Activated CD8-positive, alpha-beta memory T cell treated with anti-CD3 and anti-CD28 coated beads for 4 hours (primary cell): ENCODE results near the gene CDKN2B.
A peak's percentile ranks its signal among the peaks of the same experiment; 100 is the strongest.
"Not testable (repeated sequence)": the region's sequence is repeated elsewhere in the genome, so short reads cannot be mapped to it uniquely, and the experiment has no call there.

Experiments
- DNase-seq, 2 donors: peaks; one replicate each; pipeline ENCODE4 v3.0.0-alpha.2; 2020; ENCODE audit warnings: low read depth in 2 of 2

CDKN2B gene

GRCh38 chr9:22008717-22009505 lies at the start of gene CDKN2B:
TSS of gene CDKN2B (minus strand) at chr9:22009305. CDS start at chr9:22008953, 352 bp downstream.
- DNase-seq: peak in 1 of 2 donors; percentile 31

- not testable (repeated sequence) for DNase-seq
These were observed 48.9 kb upstream of the CDKN2B start for GRCh38 chr9:22057972-22058371.

- no peak for DNase-seq
These were observed 47.3 kb upstream of the CDKN2B start for GRCh38 chr9:22056402-22056801.

DNA sequence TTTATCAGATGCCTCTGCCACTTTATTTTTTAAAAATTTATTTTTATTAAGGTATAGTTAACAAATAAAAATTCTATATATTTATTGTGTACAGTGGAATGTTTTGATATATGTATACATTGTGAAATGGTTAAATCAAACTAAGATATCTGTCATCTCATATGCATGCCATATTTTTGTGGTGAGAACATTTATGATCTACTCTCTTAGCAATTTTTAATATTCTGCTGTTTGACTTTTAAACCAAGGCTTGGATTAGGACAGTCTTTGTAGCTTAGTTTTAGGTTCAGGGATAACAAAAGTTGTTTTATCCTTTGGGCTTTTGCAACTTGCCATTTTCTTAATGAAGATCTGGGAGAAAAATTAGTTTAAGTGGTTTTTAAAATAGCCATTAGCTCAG lies 46.0 kb upstream of the CDKN2B start:
- no peak for DNase-seq

DNA sequence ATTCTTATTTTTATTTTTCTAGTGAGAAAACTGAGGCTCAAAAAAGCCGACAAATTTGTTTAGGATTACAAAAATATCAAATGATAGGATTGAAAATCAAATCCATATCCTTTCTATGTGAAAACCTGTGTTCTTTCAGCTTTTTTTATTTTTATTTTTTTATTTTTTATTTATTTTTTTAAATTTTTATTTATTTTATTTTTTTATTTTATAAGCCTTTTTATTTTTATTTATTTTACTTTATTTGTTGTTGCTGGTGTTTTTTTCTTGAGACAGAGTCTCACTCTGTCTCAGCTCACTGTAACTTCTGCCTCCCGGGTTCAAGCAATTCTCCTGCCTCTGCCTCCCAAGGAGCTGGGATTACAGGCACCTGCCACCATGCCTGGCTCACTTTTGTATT lies 45.4 kb upstream of the CDKN2B start:
- DNase-seq: no peak

DNA sequence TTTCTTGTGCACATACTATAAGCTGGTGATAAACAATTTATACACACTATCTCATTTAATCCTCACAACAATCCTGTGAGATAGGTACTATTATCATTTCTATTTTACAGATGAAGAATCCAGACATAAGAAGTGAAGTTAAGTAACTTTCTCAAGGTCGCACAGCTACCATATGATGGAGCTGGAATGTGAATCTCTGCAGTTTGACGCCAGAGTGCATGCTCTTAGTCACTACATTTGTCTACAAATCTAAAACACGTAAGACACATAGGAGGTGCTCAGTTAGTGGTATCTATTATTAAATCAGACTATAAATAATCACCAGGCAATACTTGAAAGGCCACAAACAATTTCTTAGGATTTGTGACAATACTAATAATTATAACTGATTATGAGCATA lies 45.0 kb upstream of the CDKN2B start:
- no peak for DNase-seq

GRCh38 chr9:22053178-22053577 lies 44.1 kb upstream of the CDKN2B start:
- no peak for DNase-seq

DNA sequence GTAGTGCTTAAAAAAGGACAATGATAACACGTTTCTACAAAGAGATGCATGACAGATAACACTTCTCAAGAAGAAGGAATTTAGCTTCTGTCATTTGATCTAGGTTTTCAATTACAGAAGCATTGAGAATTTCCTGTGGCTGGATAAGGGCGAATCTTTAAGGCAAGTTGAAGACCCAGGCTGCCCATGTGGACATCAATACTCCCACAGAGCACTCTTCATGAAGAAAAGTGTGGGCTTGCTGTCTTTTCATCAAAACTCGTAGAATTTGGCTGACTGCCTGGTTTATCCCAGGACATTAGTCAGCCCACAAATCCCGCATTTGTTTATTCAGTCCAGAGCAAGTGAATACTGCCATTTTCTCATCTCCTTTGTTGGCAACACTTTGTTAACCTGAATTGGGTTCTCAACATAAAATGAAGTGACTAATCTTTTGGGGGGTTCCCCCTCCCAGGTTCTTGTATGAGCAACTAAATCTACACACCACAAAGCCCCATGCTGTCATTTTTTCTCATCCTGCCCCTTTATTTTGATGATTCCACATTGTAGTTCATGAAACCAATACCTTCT lies 43.4 kb upstream of the CDKN2B start:
- no peak for DNase-seq

GRCh38 chr9:22050924-22051323 lies 41.8 kb upstream of the CDKN2B start:
- DNase-seq: no peak

DNA sequence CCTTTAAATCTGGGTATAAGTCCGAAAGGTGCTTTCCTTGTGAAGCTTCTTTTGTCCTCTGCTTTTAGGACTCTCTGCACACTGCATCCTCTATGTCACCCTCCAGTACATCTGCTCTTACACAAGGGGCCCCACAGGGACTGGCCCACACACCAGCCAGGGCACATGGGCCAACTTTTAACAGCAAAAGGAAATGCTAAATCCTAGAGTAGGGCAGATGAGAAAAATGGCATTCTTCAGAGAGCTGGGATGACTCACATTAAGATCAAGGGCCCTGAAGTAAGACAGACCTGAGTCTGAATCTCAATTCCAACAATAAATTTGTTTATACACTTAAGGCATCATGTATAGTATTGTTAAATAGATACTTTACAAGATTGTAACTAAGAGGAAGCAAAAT lies 40.3 kb upstream of the CDKN2B start:
- DNase-seq: no peak

DNA sequence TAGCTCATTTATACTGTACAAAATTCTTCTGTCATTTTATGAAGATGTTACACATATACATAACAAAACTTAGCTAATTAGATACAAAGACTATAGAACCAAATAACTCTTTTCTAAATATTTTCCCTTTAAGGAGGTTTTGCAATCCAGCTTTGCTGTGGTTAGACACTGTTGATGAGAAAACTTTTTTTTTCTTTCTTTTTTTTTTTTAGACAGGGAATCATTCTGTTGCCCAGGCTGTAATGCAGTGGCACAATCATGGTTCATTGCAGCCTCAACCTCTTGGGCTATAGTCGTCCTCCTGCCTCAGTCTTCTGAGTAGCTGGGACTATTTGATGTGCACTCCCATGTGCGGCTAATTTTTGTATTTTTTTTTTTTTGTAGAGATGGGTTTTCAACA lies 38.5 kb upstream of the CDKN2B start:
- DNase-seq: no peak

DNA sequence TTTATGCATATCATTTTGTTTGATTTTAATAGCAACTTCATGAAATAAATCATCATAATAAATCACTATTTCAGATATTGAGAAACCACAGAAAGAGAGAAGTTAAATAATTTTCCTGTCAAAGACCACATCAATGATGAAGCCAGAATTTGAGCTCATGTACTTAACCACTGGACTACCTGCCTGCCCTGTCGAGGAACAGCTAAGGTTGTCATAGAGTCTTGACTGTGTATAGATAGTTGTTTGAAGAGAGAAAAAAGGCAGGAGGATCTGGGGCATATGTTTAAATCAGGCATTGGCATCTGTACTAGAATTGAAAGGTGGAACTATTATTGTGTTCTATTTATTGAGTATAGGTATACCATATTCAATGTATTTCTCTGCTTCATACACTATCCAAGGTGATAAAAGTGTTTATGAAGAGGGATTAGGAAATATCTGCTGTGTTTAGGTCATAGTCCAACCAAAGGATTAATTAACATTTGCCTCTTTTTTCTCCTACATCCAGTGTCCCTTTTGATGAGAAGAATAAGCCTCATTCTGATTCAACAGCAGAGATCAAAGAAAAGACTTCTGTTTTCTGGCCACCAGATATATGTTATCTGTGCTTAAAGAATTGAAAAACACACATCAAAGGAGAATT lies 37.3 kb upstream of the CDKN2B start:
- DNase-seq: no peak

GRCh38 chr9:22045423-22045822 lies 36.3 kb upstream of the CDKN2B start:
- DNase-seq: no peak

DNA sequence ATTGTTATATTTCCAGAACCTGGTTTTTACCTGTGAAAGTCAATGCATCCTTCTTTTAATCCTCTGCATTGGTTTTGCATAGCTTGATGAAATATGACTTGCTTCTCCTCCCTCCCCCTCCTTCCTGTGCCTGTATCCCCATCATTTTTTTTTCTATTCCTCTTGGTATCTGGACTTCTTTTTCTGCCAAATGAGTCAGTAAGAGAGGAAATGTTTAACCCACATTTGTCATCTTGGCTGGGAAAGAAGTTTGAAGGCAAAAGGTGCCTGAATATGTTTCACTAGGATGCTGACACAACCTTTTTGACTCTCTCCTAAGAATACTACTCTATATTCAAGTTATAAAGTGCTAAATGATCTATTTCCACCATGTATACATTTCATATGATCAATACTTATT lies 35.5 kb upstream of the CDKN2B start:
- no peak for DNase-seq

DNA sequence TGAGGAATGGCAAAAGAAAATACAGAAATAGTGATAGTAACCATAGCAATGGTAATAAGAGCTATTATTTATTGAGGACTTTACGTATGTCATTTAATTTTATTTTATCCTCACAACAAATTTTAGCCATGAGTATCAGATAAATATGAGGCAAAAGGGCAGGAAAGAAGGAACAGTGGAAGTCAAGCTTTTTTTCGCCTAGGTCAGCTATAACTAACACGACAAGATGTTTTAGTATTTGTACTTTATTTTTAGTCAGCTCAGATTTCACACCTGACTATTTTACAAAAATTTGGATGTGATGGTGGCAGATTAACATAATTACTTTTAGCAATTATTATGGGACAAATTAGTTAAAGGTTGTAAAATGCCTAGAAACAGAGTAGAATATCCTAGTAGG lies 34.8 kb upstream of the CDKN2B start:
- DNase-seq: no peak

- no peak for DNase-seq
These were observed 32.7 kb upstream of the CDKN2B start for GRCh38 chr9:22041775-22042174.

DNA sequence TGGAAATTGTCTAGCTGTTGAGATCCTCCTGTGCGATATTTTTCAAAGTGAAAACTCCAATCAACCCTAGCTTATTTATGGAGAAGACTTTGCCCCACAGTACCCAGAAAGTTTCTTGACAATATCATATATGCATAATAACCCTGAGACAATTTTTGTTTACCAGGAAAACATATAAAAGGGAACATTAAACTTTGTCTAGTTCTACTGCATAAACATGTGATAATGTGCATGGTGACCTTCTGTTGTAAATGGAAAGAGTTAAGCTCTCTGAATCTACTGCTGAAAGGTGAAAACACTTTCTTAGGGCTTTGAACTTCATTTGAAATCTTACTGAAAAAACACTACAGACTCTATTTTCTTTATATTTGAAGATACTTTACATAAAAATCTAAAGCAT lies 32.2 kb upstream of the CDKN2B start:
- no peak for DNase-seq

GRCh38 chr9:22040760-22041159 lies 31.7 kb upstream of the CDKN2B start:
- DNase-seq: no peak

GRCh38 chr9:22039258-22039657 lies 30.2 kb upstream of the CDKN2B start:
- no peak for DNase-seq

DNA sequence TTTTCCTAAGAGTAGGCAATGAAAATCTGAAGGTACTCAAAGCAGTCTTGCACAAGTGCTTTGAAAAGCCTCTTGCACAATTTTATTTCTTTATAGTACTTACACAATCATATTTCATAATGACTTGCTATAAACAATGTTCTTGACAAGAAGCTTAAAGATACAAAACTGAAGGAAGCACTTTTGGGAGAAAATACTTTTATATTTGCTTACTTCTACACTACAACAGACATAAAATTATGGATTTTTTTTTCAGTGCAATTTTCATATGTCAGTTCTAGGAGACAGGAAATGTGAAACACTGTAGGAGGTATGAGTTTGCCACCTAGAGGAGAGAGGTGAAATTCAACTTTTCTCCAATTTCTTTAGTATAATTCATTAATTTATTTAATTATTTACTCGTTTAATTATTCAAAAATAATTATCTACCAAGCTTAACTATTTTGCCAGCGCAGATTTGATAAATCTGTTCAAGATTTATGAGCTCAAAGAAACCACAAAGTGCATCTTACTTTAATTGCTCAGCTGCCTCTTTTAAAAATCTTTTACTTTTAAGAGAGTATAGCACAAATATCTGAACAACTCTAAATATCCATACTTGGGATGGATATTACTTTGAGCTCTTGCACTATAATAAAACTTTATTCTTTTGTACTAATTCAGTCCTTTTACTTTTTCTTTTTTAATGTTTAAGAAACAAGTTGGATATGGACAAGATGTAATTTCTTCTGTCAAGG lies 29.0 kb upstream of the CDKN2B start:
- no peak for DNase-seq

DNA sequence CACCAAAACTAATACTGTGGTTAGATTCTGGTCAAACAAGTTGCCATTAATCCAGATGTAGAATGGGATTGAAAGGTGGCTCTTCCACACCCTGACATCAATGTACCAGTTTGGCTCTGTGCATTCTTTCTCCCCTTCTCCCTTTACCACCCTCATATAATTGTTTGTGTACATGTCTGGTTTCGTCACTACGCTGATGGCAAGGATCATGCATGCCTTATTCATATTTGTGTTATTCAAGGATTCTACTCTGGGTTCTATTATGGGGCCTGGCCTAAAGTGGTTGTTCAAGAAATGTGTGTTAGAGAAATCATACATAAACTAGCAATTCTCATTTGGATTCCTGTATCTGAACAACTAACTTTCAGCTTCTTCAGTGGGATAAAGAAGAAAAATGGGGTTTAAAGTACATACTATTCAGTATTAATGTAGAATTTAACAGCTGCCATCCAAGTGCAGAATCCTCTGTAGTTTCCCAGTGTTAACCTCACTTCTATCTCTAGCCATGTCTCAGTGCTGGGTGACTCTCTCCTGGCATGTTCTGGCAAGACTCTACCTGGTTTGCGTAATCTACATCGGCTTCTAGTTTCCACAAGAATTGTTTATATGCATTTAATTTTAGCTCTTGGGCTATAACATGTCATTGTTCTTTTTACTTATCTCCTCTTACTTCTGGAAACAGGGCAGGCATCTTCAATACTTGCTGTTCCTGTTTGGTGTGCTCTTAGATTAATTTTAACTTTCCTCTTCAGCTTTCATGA lies 27.9 kb upstream of the CDKN2B start:
- DNase-seq: no peak

- DNase-seq: no peak
These were observed 26.5 kb upstream of the CDKN2B start for GRCh38 chr9:22035591-22036011.
